Measurements from ENCODE around the gene ZBTB1. TPM values are rescaled to one million over a fixed set of nuclear protein-coding genes. Genes with fewer than 3 reads are reported as not detected.

Gene ZBTB1
- total RNA-seq, 1 donor = 67.7 TPM

DNA sequence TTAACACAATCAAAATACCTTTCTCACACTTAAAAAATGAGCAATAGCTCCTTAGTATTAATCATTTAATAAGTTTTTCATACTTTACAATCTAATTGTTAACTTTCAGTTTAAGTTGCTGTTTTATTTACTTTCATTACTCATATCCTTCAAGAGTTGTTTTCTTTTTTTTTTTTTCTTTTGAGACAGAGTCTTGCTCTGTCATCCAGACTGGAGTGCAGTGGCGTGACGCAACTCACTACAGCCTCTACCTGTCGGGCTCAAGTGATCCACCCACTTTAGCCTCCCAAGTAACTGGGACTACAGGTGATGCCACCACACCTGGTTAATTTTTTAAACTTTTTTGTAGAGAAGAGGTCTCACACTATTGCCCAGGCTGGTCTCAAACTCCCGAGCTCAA, 16.1 kb downstream of the ZBTB1 start:
- TF ChIP-seq, protein P1, sequence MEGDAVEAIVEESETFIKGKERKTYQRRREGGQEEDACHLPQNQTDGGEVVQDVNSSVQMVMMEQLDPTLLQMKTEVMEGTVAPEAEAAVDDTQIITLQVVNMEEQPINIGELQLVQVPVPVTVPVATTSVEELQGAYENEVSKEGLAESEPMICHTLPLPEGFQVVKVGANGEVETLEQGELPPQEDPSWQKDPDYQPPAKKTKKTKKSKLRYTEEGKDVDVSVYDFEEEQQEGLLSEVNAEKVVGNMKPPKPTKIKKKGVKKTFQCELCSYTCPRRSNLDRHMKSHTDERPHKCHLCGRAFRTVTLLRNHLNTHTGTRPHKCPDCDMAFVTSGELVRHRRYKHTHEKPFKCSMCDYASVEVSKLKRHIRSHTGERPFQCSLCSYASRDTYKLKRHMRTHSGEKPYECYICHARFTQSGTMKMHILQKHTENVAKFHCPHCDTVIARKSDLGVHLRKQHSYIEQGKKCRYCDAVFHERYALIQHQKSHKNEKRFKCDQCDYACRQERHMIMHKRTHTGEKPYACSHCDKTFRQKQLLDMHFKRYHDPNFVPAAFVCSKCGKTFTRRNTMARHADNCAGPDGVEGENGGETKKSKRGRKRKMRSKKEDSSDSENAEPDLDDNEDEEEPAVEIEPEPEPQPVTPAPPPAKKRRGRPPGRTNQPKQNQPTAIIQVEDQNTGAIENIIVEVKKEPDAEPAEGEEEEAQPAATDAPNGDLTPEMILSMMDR (IDR thresholded peaks at IDR 0.05; ENCODE audit: extremely low read depth, low read depth, low read length) = no peak
- H3K36me3 ChIP-seq (ENCODE audit: insufficient read depth, low read length) = peaks cover 32% of the 10 kb centered on the region
- peaks cover 2% of the 10 kb centered on the region for H3K4me1 ChIP-seq (ENCODE audit: insufficient read depth, low read length)
- H3K4me3 ChIP-seq (ENCODE audit: insufficient read depth, low read length) = no peak overlapping the region
- no peak overlapping the region for H2AFZ ChIP-seq (ENCODE audit: low read length)
- no peak for DNase-seq (ENCODE audit: insufficient read length, low spot score, missing footprints)
- no peak overlapping the region for H3K4me2 ChIP-seq (ENCODE audit: insufficient read depth, low read length)
- H4K20me1 ChIP-seq (ENCODE audit: insufficient read depth, low read length) = peaks cover 63% of the 10 kb centered on the region
- no peaks in the 10 kb centered on the region for H3K27me3 ChIP-seq (ENCODE audit: insufficient read depth, low read length)
- no peaks in the 10 kb centered on the region for H3K9me3 ChIP-seq (ENCODE audit: low read depth, low read length)
- peak overlapping the region; percentile 21 for H3K27ac ChIP-seq (ENCODE audit: low read depth, low read length)
- H3K79me2 ChIP-seq (ENCODE audit: insufficient read depth, low read length) = peaks cover 86% of the 10 kb centered on the region

DNA sequence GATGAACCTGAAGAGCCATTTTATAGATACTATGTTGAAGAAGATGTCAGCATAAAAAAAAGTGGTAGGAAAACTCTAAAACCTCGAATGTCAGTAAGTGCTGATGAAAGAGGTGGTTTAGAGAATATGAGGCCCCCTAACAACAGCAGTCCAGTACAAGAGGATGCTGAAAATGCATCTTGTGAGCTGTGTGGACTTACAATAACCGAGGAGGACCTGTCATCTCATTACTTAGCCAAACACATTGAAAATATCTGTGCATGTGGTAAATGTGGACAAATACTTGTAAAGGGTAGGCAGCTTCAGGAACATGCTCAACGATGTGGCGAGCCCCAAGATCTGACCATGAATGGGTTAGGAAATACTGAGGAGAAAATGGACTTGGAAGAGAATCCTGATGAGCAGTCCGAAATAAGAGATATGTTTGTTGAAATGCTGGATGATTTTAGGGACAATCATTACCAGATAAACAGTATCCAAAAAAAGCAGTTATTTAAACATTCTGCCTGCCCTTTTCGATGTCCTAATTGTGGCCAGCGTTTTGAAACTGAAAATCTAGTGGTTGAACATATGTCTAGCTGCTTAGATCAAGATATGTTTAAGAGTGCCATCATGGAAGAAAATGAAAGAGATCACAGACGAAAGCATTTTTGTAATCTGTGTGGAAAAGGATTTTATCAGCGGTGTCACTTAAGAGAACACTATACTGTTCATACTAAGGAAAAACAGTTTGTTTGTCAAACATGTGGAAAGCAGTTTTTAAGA, 18.2 kb downstream of the ZBTB1 start:
- H4K20me1 ChIP-seq (ENCODE audit: insufficient read depth, low read length) = peaks cover 47% of the 10 kb centered on the region

DNA sequence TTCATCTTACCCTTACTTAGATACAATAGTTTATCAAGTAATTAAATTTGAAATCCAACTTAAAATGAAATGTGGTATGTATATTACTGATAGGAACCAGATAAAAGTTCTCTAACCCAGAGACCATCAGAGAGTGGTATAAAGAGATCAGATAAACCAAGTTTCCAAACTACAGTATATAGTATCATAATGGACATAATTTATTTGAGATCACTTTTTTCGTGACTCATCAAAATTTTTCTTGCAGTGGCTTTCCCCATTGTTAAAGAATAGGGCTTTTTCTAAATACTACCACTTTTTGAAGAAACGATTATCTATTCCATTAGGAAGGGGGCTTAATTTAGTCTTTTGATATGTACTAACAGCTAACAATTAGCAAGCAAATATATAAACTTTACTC, 20.8 kb downstream of the ZBTB1 start:
- peaks cover 53% of the 10 kb centered on the region for H3K79me2 ChIP-seq (ENCODE audit: insufficient read depth, low read length)
- no peaks in the 10 kb centered on the region for H3K27me3 ChIP-seq (ENCODE audit: insufficient read depth, low read length)

More for the DNA sequence above, 18.2 kb downstream of the ZBTB1 start:
- no peak for DNase-seq (ENCODE audit: insufficient read length, low spot score, missing footprints)
- Histone ChIP-seq H3K79me2 (ENCODE audit: insufficient read depth, low read length) (peaks cover 72% of the 10 kb centered on the region), H3K36me3 (ENCODE audit: insufficient read depth, low read length) (peaks cover 32% of the 10 kb centered on the region), H3K9me3 (ENCODE audit: low read depth, low read length) (no peaks in the 10 kb centered on the region), H3K27me3 (ENCODE audit: insufficient read depth, low read length) (no peaks in the 10 kb centered on the region), H3K4me2 (ENCODE audit: insufficient read depth, low read length) (no peak overlapping the region), H3K27ac (ENCODE audit: low read depth, low read length) (no peak overlapping the region), H3K4me3 (ENCODE audit: insufficient read depth, low read length) (no peak overlapping the region), H2AFZ (ENCODE audit: low read length) (no peak overlapping the region), H3K4me1 (ENCODE audit: insufficient read depth, low read length) (peaks cover 2% of the 10 kb centered on the region)
- TF ChIP-seq, protein P1 (IDR thresholded peaks at IDR 0.05; ENCODE audit: extremely low read depth, low read depth, low read length) = no peak

DNA sequence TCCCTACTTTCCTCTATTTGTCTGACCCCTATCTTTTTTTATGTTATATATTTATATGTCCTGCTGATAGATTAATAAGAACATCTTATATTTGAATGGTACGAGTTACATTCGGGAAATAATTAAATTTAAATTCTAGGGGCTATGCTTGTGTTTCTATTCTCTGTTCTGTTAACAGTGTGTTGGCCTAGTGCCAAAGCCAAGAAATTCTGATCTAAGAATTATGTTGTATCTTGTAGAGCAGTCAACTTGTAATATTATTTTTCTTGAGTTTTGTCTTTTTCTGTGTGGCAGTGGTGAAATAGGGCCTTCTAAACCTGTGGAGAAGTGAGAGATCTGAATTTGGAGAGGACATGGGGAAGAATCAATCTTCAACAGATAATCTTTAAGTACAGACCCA, 27.0 kb downstream of the ZBTB1 start:
- Histone ChIP-seq H3K4me3 (ENCODE audit: insufficient read depth, low read length) (no peak overlapping the region), H3K27me3 (ENCODE audit: insufficient read depth, low read length) (no peaks in the 10 kb centered on the region), H3K9me3 (ENCODE audit: low read depth, low read length) (no peaks in the 10 kb centered on the region), H3K4me1 (ENCODE audit: insufficient read depth, low read length) (peaks cover 10% of the 10 kb centered on the region), H2AFZ (ENCODE audit: low read length) (no peak overlapping the region), H4K20me1 (ENCODE audit: insufficient read depth, low read length) (peaks cover 4% of the 10 kb centered on the region), H3K4me2 (ENCODE audit: insufficient read depth, low read length) (no peak overlapping the region), H3K79me2 (ENCODE audit: insufficient read depth, low read length) (peaks cover 7% of the 10 kb centered on the region), H3K27ac (ENCODE audit: low read depth, low read length) (no peak overlapping the region), H3K36me3 (ENCODE audit: insufficient read depth, low read length) (no peaks in the 10 kb centered on the region)
- DNase-seq (ENCODE audit: insufficient read length, low spot score, missing footprints) = no peak
- TF ChIP-seq, protein P1 (IDR thresholded peaks at IDR 0.05; ENCODE audit: extremely low read depth, low read depth, low read length) = no peak

More for the DNA sequence above, 20.8 kb downstream of the ZBTB1 start:
- Histone ChIP-seq H3K4me3 (ENCODE audit: insufficient read depth, low read length) (no peak overlapping the region), H4K20me1 (ENCODE audit: insufficient read depth, low read length) (peaks cover 34% of the 10 kb centered on the region), H3K27ac (ENCODE audit: low read depth, low read length) (no peak overlapping the region), H3K36me3 (ENCODE audit: insufficient read depth, low read length) (peaks cover 32% of the 10 kb centered on the region), H3K9me3 (ENCODE audit: low read depth, low read length) (no peaks in the 10 kb centered on the region), H3K4me2 (ENCODE audit: insufficient read depth, low read length) (no peak overlapping the region), H2AFZ (ENCODE audit: low read length) (no peak overlapping the region), H3K4me1 (ENCODE audit: insufficient read depth, low read length) (peaks cover 6% of the 10 kb centered on the region)
- DNase-seq (ENCODE audit: insufficient read length, low spot score, missing footprints) = no peak
- TF ChIP-seq, protein P1 (IDR thresholded peaks at IDR 0.05; ENCODE audit: extremely low read depth, low read depth, low read length) = no peak

Data from osteoblast (primary cell).